ENCODE data around the gene BTD.
A peak's percentile ranks its signal among the peaks of the same experiment; 100 is the strongest.
"Not testable (repeated sequence)": the region's sequence is repeated elsewhere in the genome, so short reads cannot be mapped to it uniquely, and the experiment has no call there.

The BTD gene

DNA sequence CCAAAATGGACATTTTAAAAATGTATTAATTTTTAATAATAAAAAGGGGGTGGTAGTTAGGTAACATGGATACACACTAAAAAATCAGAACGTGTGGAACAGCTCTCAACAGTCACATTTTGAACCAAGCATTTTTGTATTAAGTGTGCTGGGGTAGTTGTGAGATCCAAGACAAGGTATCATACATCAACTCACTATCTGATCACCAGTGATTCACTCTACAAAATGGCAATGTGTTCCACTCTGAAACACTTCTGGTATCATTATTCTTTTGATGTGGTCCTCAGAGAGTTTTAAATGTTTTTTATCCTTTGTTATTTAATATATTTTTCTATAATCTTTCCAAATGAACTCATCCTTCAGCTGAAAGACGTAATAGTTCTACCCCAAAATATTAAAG lies 5.6 kb upstream of the BTD start:
- Histone ChIP-seq H3K9me3 (ENCODE audit: insufficient read depth, low read length) (no peaks in the 10 kb centered on the region), H3F3A (ENCODE audit: insufficient read depth) (peaks cover 12% of the 10 kb centered on the region), H3K4me3 (ENCODE audit: insufficient read depth, low read length, poor library complexity, severe bottlenecking) (no peak overlapping the region), H3K36me3 (ENCODE audit: low read length) (peaks cover 13% of the 10 kb centered on the region; the same call in 1 of the 2 replicates), H3K27me3 (ENCODE audit: low read length) (no peaks in the 10 kb centered on the region), H3K27ac (ENCODE audit: low read depth, low read length) (no peak overlapping the region), H3K4me2 (ENCODE audit: low read depth, low read length, poor library complexity, severe bottlenecking) (no peak overlapping the region), H3K79me2 (ENCODE audit: insufficient read depth, low read length) (no peaks in the 10 kb centered on the region), H3K9me2 (replicated peaks; ENCODE audit: insufficient read depth, low read length) (no peaks in the 10 kb centered on the region), H2AFZ (ENCODE audit: low read depth, low read length, severe bottlenecking) (no peak overlapping the region), H4K20me1 (ENCODE audit: low read depth, low read length) (no peaks in the 10 kb centered on the region), H3K9ac (ENCODE audit: low read length) (no peak overlapping the region)
- TF ChIP-seq, protein P1, sequence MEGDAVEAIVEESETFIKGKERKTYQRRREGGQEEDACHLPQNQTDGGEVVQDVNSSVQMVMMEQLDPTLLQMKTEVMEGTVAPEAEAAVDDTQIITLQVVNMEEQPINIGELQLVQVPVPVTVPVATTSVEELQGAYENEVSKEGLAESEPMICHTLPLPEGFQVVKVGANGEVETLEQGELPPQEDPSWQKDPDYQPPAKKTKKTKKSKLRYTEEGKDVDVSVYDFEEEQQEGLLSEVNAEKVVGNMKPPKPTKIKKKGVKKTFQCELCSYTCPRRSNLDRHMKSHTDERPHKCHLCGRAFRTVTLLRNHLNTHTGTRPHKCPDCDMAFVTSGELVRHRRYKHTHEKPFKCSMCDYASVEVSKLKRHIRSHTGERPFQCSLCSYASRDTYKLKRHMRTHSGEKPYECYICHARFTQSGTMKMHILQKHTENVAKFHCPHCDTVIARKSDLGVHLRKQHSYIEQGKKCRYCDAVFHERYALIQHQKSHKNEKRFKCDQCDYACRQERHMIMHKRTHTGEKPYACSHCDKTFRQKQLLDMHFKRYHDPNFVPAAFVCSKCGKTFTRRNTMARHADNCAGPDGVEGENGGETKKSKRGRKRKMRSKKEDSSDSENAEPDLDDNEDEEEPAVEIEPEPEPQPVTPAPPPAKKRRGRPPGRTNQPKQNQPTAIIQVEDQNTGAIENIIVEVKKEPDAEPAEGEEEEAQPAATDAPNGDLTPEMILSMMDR (IDR thresholded peaks at IDR 0.05; ENCODE audit: insufficient read depth, low read length, poor library complexity, severe bottlenecking) = no peak
- TF ChIP-seq EZH2phosphoT487 (conservative IDR thresholded peaks at IDR 0.05; ENCODE audit: low read length) = no peak

DNA sequence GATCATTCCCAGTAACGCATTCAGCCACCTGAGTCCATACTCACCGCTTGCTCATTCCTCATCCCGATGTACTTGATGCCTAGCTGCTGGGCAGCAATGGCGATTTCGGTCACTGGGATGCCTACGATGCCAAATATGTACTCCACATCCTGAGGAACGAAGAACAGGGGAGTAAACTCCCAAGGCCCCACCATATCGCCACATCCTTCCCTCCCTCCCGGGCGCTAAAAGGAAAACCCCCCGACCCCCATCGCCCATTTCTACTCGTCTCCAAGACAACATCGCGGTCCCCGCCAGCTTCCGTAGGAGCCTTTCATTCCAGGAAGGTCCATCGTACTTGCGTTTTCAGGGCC lies 523 bp upstream of the BTD start:
- peak overlapping the region; percentile 73 for H3K9ac ChIP-seq (ENCODE audit: low read length)
- peak overlapping the region; percentile 76; the same call in 1 of the 2 replicates for H3K27ac ChIP-seq (ENCODE audit: low read depth, low read length)
- no peaks in the 10 kb centered on the region for H3F3A ChIP-seq (ENCODE audit: insufficient read depth)
- H3K9me2 ChIP-seq (replicated peaks; ENCODE audit: insufficient read depth, low read length) = no peaks in the 10 kb centered on the region
- no peaks in the 10 kb centered on the region for H4K20me1 ChIP-seq (ENCODE audit: low read depth, low read length)
- no peaks in the 10 kb centered on the region for H3K27me3 ChIP-seq (ENCODE audit: low read length)
- peak overlapping the region; percentile 74 for H3K4me3 ChIP-seq (ENCODE audit: insufficient read depth, low read length, poor library complexity, severe bottlenecking)
- peak overlapping the region; percentile 79 for H2AFZ ChIP-seq (ENCODE audit: low read depth, low read length, severe bottlenecking)
- H3K79me2 ChIP-seq (ENCODE audit: insufficient read depth, low read length) = no peaks in the 10 kb centered on the region
- TF ChIP-seq, protein P1 (IDR thresholded peaks at IDR 0.05; ENCODE audit: insufficient read depth, low read length, poor library complexity, severe bottlenecking) = no peak
- TF ChIP-seq EZH2phosphoT487 (conservative IDR thresholded peaks at IDR 0.05; ENCODE audit: low read length) = no peak
- peaks cover 10% of the 10 kb centered on the region; the same call in 1 of the 2 replicates for H3K36me3 ChIP-seq (ENCODE audit: low read length)
- peak overlapping the region; percentile 72 for H3K4me2 ChIP-seq (ENCODE audit: low read depth, low read length, poor library complexity, severe bottlenecking)
- no peaks in the 10 kb centered on the region for H3K9me3 ChIP-seq (ENCODE audit: insufficient read depth, low read length)

DNA sequence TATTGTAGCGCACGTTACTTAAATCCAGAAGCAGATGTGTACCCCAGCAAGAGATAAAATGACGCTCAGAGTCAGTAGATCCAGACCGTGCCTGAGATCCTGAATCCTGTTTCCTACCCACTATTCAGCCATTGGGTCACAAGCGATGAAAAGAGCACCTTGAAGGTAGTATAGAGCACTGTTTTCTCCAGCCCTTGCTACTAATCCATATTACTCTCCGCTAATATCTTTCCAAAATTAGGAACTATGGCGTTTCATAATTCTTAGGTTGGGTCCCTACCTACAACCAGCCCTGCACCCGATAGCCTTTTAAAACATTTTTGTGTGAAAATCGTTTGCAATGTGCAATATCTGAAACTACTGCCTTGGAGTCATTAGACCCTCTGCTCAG lies 596 bp downstream of the BTD start:
- Histone ChIP-seq H3K9me3 (ENCODE audit: insufficient read depth, low read length) (no peaks in the 10 kb centered on the region), H3K27ac (ENCODE audit: low read depth, low read length) (peak overlapping the region; percentile 76), H3K4me2 (ENCODE audit: low read depth, low read length, poor library complexity, severe bottlenecking) (peak overlapping the region; percentile 76), H4K20me1 (ENCODE audit: low read depth, low read length) (no peaks in the 10 kb centered on the region), H3K36me3 (ENCODE audit: low read length) (no peaks in the 10 kb centered on the region), H3K79me2 (ENCODE audit: insufficient read depth, low read length) (no peaks in the 10 kb centered on the region), H3F3A (ENCODE audit: insufficient read depth) (no peaks in the 10 kb centered on the region), H3K9me2 (replicated peaks; ENCODE audit: insufficient read depth, low read length) (no peaks in the 10 kb centered on the region), H3K4me3 (ENCODE audit: insufficient read depth, low read length, poor library complexity, severe bottlenecking) (peak overlapping the region; percentile 78), H2AFZ (ENCODE audit: low read depth, low read length, severe bottlenecking) (peak overlapping the region; percentile 73), H3K27me3 (ENCODE audit: low read length) (no peaks in the 10 kb centered on the region), H3K9ac (ENCODE audit: low read length) (peak overlapping the region; percentile 73)
- TF ChIP-seq, protein P1 (IDR thresholded peaks at IDR 0.05; ENCODE audit: insufficient read depth, low read length, poor library complexity, severe bottlenecking) = no peak
- no peak for TF ChIP-seq EZH2phosphoT487 (conservative IDR thresholded peaks at IDR 0.05; ENCODE audit: low read length)

DNA sequence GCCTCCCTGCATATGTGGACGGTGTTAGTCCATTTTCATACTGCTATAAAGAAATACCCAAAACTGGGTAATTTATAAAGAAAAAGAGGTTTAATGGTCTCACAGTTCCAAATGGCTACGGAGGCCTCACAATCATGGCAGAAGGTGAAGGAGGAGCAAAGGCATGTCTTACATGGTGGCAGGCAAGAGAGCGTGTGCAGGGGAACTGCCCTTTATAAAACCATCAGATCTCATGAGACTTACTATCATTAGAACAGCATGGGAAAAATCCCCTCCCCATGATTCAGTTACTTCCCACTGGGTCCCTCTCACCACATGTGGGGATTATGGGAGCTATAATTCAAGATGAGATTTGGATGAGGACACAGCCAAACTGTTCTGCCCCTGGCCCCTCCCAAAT lies 1.3 kb downstream of the BTD start:
- peak overlapping the region; percentile 76 for H3K4me2 ChIP-seq (ENCODE audit: low read depth, low read length, poor library complexity, severe bottlenecking)
- not testable (repeated sequence) for H3K79me2 ChIP-seq (ENCODE audit: insufficient read depth, low read length); H3K27ac ChIP-seq (ENCODE audit: low read depth, low read length); H3K9me3 ChIP-seq (ENCODE audit: insufficient read depth, low read length); H3K9ac ChIP-seq (ENCODE audit: low read length); H3K27me3 ChIP-seq (ENCODE audit: low read length); H2AFZ ChIP-seq (ENCODE audit: low read depth, low read length, severe bottlenecking); H3K9me2 ChIP-seq (replicated peaks; ENCODE audit: insufficient read depth, low read length); H3K36me3 ChIP-seq (ENCODE audit: low read length); H4K20me1 ChIP-seq (ENCODE audit: low read depth, low read length); H3F3A ChIP-seq (ENCODE audit: insufficient read depth)
- peak overlapping the region; percentile 78 for H3K4me3 ChIP-seq (ENCODE audit: insufficient read depth, low read length, poor library complexity, severe bottlenecking)

DNA sequence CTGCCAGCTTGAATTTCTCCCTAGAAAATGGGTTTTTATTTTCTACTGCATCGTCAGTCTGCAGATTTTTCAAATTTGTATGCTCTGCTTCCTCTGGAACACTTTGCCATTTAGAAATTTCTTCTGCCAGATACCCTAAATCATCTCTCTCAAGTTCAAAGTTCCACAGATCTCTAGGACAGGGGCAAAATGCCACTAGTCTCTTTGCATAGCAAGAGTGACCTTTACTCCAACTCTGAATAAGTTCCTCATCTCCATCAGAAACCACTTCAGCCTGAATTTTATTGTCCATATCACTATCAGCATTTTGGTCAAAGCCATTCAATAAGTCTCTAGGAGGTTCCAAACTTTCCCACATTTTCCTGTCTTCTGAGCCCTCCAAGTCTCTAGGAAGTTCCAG lies 3.0 kb downstream of the BTD start:
- H2AFZ ChIP-seq (ENCODE audit: low read depth, low read length, severe bottlenecking); H3K27me3 ChIP-seq (ENCODE audit: low read length); H3F3A ChIP-seq (ENCODE audit: insufficient read depth); H3K9me2 ChIP-seq (replicated peaks; ENCODE audit: insufficient read depth, low read length); H4K20me1 ChIP-seq (ENCODE audit: low read depth, low read length); H3K4me2 ChIP-seq (ENCODE audit: low read depth, low read length, poor library complexity, severe bottlenecking); H3K9ac ChIP-seq (ENCODE audit: low read length); H3K9me3 ChIP-seq (ENCODE audit: insufficient read depth, low read length); H3K79me2 ChIP-seq (ENCODE audit: insufficient read depth, low read length); H3K4me3 ChIP-seq (ENCODE audit: insufficient read depth, low read length, poor library complexity, severe bottlenecking); H3K36me3 ChIP-seq (ENCODE audit: low read length); H3K27ac ChIP-seq (ENCODE audit: low read depth, low read length): not testable (repeated sequence)
